Naive thymus-derived CD4-positive, alpha-beta T cell (primary cell): Measurements from ENCODE around the gene DCST1. TPM values are rescaled to one million over a fixed set of nuclear protein-coding genes. Genes with fewer than 3 reads are reported as not detected.

Experiments
- ATAC-seq: fragments of 150-1000 bp; cut with Tn5 transposase; 2 replicates; pipeline ENCODE4 v1.10.0; 2021; ENCODE audit warnings: mild to moderate bottlenecking, moderate library complexity
- CTCF ChIA-PET: fragments of 350-600 bp; sonication (Branson Sonifier 250); formaldehyde crosslinking; loops from one replicate; lab custom pipeline; 2021; ENCODE audit warnings: antibody characterized with exemption; lab: Charles Lee
- POLR2A ChIA-PET: fragments of 350-600 bp; sonication (Branson Sonifier 250); formaldehyde crosslinking; loops from one replicate; lab custom pipeline; 2021; ENCODE audit warnings: antibody characterized with exemption, inconsistent platforms; lab: Charles Lee
- DNase-seq, 9 donors: peaks; one replicate each; pipeline versions ENCODE4 v3.0.0 to v3.0.0-alpha.2; 2020 to 2022; ENCODE audit warnings: mixed read lengths in 1 of 9
- H3K27ac ChIP-seq: one replicate; pipeline ENCODE4 v1.7.0; 2013; ENCODE audit warnings: mild to moderate bottlenecking, low read depth, low read length, moderate library complexity
- H3K27me3 ChIP-seq, 2 donors: one replicate each; pipeline ENCODE4 v1.7.0; 2013; ENCODE audit warnings: low read length in 2 of 2, mild to moderate bottlenecking in 2 of 2, moderate library complexity in 2 of 2; ENCODE audit not compliant: control insufficient read depth in 2 of 2, insufficient read depth in 2 of 2
- H3K36me3 ChIP-seq, 3 experiments: 1 replicate in 2 of 3; 2 replicates in 1 of 3; pipeline ENCODE4 v1.7.0; 2013; ENCODE audit warnings: low read length in 3 of 3, mild to moderate bottlenecking in 3 of 3, moderate library complexity in 1 of 3; ENCODE audit not compliant: insufficient read depth in 3 of 3, control insufficient read depth in 2 of 3
- H3K4me1 ChIP-seq, 2 donors: one replicate each; pipeline ENCODE4 v1.7.0; 2013; ENCODE audit warnings: low read length in 2 of 2, mild to moderate bottlenecking in 2 of 2, moderate library complexity in 1 of 2; ENCODE audit not compliant: control insufficient read depth in 2 of 2, insufficient read depth in 2 of 2
- H3K4me3 ChIP-seq: 2 replicates; pipeline ENCODE4 v1.7.0; 2013; ENCODE audit warnings: mild to moderate bottlenecking, low read length
- H3K9me3 ChIP-seq, 3 experiments: 1 replicate in 2 of 3; 2 replicates in 1 of 3; pipeline ENCODE4 v1.7.0; 2013; ENCODE audit warnings: low read length in 3 of 3; ENCODE audit not compliant: control insufficient read depth in 2 of 3
- H3K27ac Mint-ChIP-seq, 9 donors: one replicate each; pipeline ENCODE4 v1.8.0; 2020 to 2022; ENCODE audit warnings: mixed read lengths in 9 of 9, mild to moderate bottlenecking in 8 of 9, moderate library complexity in 5 of 9, inconsistent platforms in 2 of 9
- H3K27me3 Mint-ChIP-seq, 5 donors: one replicate each; pipeline ENCODE4 v1.8.0; 2021 to 2022; ENCODE audit warnings: mixed read lengths in 5 of 5, mild to moderate bottlenecking in 1 of 5
- H3K36me3 Mint-ChIP-seq, 5 donors: one replicate each; pipeline ENCODE4 v1.8.0; 2020 to 2022; ENCODE audit warnings: mixed read lengths in 5 of 5, mild to moderate bottlenecking in 3 of 5, inconsistent platforms in 1 of 5
- H3K4me1 Mint-ChIP-seq, 7 donors: one replicate each; pipeline ENCODE4 v1.8.0; 2020 to 2022; ENCODE audit warnings: mixed read lengths in 7 of 7, mild to moderate bottlenecking in 3 of 7, inconsistent platforms in 1 of 7
- H3K4me3 Mint-ChIP-seq, 10 donors: one replicate each; pipeline ENCODE4 v1.8.0; 2020 to 2022; ENCODE audit warnings: mild to moderate bottlenecking in 10 of 10, mixed read lengths in 10 of 10, moderate library complexity in 6 of 10, inconsistent platforms in 2 of 10
- H3K9me3 Mint-ChIP-seq, 11 donors: one replicate each; pipeline ENCODE4 v1.8.0; 2020 to 2022; ENCODE audit warnings: mixed read lengths in 11 of 11, mild to moderate bottlenecking in 4 of 11, inconsistent platforms in 1 of 11, moderate library complexity in 1 of 11
- intact Hi-C, 2 donors: fragments of 100-400 bp; cut with micrococcal nuclease; formaldehyde crosslinking; loops; one replicate each; pipeline ENCODE4 v1.15.1; 2023
- polyA plus RNA-seq, 2 donors: library from polyadenylated mRNA; unstranded; fragments of 300-500 nt; fragmentation: Illumina TruSeq; gene quantifications; one replicate each; pipeline ENCODE4 v1.2.3, GENCODE V29; 2021
- total RNA-seq, 6 experiments: library from RNA in 5 of 6; stranded (reverse) in 5 of 6; gene quantifications; 1 replicate in 5 of 6; 2 replicates in 1 of 6; pipeline ENCODE4 v1.2.3 and lab custom pipeline; 2021 to 2026

DCST1 gene
- total and polyA plus RNA-seq, 7 experiments from 2014 or later, result 0.19 to 0.78 (median 0.42) TPM; not detected in 4

- ChIA-PET CTCF (interaction anchor here (1.2 to 3.4 kb wide), 2 partner anchors 15 to 20 kb away, joined by 4 to 25 read pairs; no protein-coding TSS in a partner anchor), POLR2A (interaction anchor here (0.7 to 1.6 kb wide), 2 partner anchors 9 to 58 kb away, joined by 3 to 4 read pairs; partner anchors contain the start of genes EFNA1 and EFNA3)
- Mint-ChIP-seq H3K9me3 (no peaks in the 10 kb centered on the region), H3K4me1 (peaks cover 21 to 51% (median 46%) of the 10 kb centered on the region in 7 donors), H3K4me3 (peak overlapping the region in 1 of 10 donors; percentile 77), H3K27ac (no peak overlapping the region), H3K27me3 (peaks cover 0 to 9% (median 0%) of the 10 kb centered on the region in 5 donors), H3K36me3 (peaks cover 0 to 11% (median 0%) of the 10 kb centered on the region in 5 donors)
- Histone ChIP-seq H3K36me3 (peaks cover 0 to 21% (median 0%) of the 10 kb centered on the region in 3 experiments), H3K27ac (no peak overlapping the region), H3K4me3 (no peak overlapping the region), H3K4me1 (peaks cover 8 to 16% of the 10 kb centered on the region in 2 donors), H3K27me3 (no peaks in the 10 kb centered on the region), H3K9me3 (no peaks in the 10 kb centered on the region)
- intact Hi-C loops, result loop anchor here (10.0 kb wide), 2 partner anchors 405 to 745 kb away; partner anchors contain the start of genes AQP10 (in 1 of the 2) and ATP8B2 (in 1 of the 2)
- DNase-seq (no peak), ATAC-seq (no peak)
These were observed 36.0 kb downstream of the DCST1 start for GRCh38 chr1:155069551-155070157.

- ChIA-PET POLR2A (interaction anchor here (0.7 to 1.6 kb wide), 4 partner anchors 8 to 30 kb away, joined by 3 to 4 read pairs (median 4); partner anchors contain the start of gene EFNA3), CTCF (interaction anchor here (0.6 to 3.4 kb wide), 6 partner anchors 9 to 139 kb away, joined by 3 to 25 read pairs (median 3); partner anchors contain the start of gene ADAM15)
- peak overlapping the region in 3 of 9 donors; percentile 26 to 64 (median 63) for H3K27ac Mint-ChIP-seq
- peaks cover 6 to 16% of the 10 kb centered on the region in 2 donors for H3K4me1 ChIP-seq
- DNase-seq (no peak), ATAC-seq (no peak)
- H3K36me3 ChIP-seq, result peaks cover 0 to 21% (median 0%) of the 10 kb centered on the region in 3 experiments
- peak overlapping the region; percentile 66 for H3K27ac ChIP-seq
- intact Hi-C loops, result no loop called here
- H3K36me3 Mint-ChIP-seq, result peaks cover 0 to 11% (median 0%) of the 10 kb centered on the region in 5 donors
- H3K4me3 ChIP-seq, result peak overlapping the region; percentile 56
- H3K9me3 ChIP-seq, result no peaks in the 10 kb centered on the region
- peaks cover 17 to 48% (median 42%) of the 10 kb centered on the region in 7 donors for H3K4me1 Mint-ChIP-seq
- peaks cover 0 to 9% (median 0%) of the 10 kb centered on the region in 5 donors for H3K27me3 Mint-ChIP-seq
- H3K27me3 ChIP-seq, result no peaks in the 10 kb centered on the region
- H3K4me3 Mint-ChIP-seq, result peak overlapping the region in 8 of 10 donors; percentile 53 to 77 (median 58)
- no peaks in the 10 kb centered on the region for H3K9me3 Mint-ChIP-seq
These were observed 36.6 kb downstream of the DCST1 start for GRCh38 chr1:155070158-155070621.

GRCh38 chr1:155070721-155071569 lies 37.3 kb downstream of the DCST1 start:
- Mint-ChIP-seq H3K27ac (peak overlapping the region in 7 of 9 donors; percentile 43 to 86 (median 64)), H3K4me3 (peak overlapping the region; percentile 53 to 77 (median 58)), H3K4me1 (peaks cover 17 to 50% (median 42%) of the 10 kb centered on the region in 7 donors), H3K36me3 (peaks cover 0 to 11% (median 0%) of the 10 kb centered on the region in 5 donors), H3K9me3 (no peaks in the 10 kb centered on the region), H3K27me3 (peaks cover 0 to 9% (median 0%) of the 10 kb centered on the region in 5 donors)
- ChIA-PET POLR2A (interaction anchor here (0.7 to 1.6 kb wide), 4 partner anchors 8 to 31 kb away, joined by 3 to 4 read pairs (median 4); partner anchors contain the start of gene EFNA3), CTCF (interaction anchor here (0.6 to 3.4 kb wide), 6 partner anchors 9 to 140 kb away, joined by 3 to 25 read pairs (median 3); partner anchors contain the start of gene ADAM15)
- intact Hi-C loops, result loop anchor here (1.0 kb wide), 3 partner anchors 8 to 14 kb away; partner anchors contain the start of gene EFNA4 (in 1 of the 2)
- H3K4me3 ChIP-seq, result peak overlapping the region; percentile 56
- H3K27me3 ChIP-seq, result no peaks in the 10 kb centered on the region
- DNase-seq (peak; percentile 64 to 85 (median 79)), ATAC-seq (peak; percentile 98)
- H3K9me3 ChIP-seq, result no peaks in the 10 kb centered on the region
- peak overlapping the region; percentile 66 for H3K27ac ChIP-seq
- H3K4me1 ChIP-seq, result peaks cover 6 to 16% of the 10 kb centered on the region in 2 donors
- peaks cover 0 to 21% (median 0%) of the 10 kb centered on the region in 3 experiments for H3K36me3 ChIP-seq

DNA sequence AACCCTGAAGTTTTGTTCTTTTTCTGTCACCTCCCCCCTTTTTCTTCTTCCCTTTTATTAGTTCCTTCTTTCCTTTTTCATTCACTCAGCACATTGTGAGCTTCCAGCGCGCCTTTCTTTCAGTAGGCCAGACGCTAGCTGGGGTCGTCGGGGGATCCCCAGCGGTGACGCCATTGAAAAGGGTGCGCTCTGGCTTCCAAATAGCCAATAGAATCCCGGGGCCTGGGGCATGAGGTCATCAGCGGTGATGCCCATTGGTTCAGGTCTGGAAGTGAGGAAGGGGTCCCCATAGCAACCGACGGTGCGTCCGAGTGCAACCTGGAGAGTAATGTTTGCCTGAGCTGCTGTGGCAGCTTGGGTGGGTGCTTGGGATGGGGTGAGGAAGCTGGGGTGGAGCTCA lies 38.1 kb downstream of the DCST1 start:
- intact Hi-C loops, result loop anchor here (1.0 kb wide), 3 partner anchors 8 to 14 kb away; partner anchors contain the start of gene EFNA4 (in 1 of the 2)
- ChIA-PET CTCF (interaction anchor here (1.4 to 3.4 kb wide), 2 partner anchors 13 to 27 kb away, joined by 5 to 25 read pairs; no protein-coding TSS in a partner anchor), POLR2A (interaction anchor here (0.7 to 1.0 kb wide), 3 partner anchors 8 to 12 kb away, joined by 3 to 4 read pairs (median 3); partner anchors contain the start of gene EFNA4)
- Histone ChIP-seq H3K4me1 (peaks cover 6 to 16% of the 10 kb centered on the region in 2 donors), H3K27me3 (no peaks in the 10 kb centered on the region), H3K36me3 (peaks cover 0 to 15% (median 0%) of the 10 kb centered on the region in 3 experiments), H3K9me3 (no peaks in the 10 kb centered on the region), H3K4me3 (no peak overlapping the region), H3K27ac (peak overlapping the region; percentile 66)
- Mint-ChIP-seq H3K4me1 (peaks cover 17 to 47% (median 40%) of the 10 kb centered on the region in 7 donors), H3K4me3 (peak overlapping the region in 9 of 10 donors; percentile 54 to 77 (median 58)), H3K27ac (peak overlapping the region in 6 of 9 donors; percentile 63 to 86 (median 70)), H3K27me3 (peaks cover 0 to 9% (median 0%) of the 10 kb centered on the region in 5 donors), H3K9me3 (no peaks in the 10 kb centered on the region), H3K36me3 (peaks cover 0 to 8% (median 0%) of the 10 kb centered on the region in 5 donors)
- peak in 1 of 9 donors; percentile 8 for DNase-seq
- ATAC-seq, result no peak

DNA sequence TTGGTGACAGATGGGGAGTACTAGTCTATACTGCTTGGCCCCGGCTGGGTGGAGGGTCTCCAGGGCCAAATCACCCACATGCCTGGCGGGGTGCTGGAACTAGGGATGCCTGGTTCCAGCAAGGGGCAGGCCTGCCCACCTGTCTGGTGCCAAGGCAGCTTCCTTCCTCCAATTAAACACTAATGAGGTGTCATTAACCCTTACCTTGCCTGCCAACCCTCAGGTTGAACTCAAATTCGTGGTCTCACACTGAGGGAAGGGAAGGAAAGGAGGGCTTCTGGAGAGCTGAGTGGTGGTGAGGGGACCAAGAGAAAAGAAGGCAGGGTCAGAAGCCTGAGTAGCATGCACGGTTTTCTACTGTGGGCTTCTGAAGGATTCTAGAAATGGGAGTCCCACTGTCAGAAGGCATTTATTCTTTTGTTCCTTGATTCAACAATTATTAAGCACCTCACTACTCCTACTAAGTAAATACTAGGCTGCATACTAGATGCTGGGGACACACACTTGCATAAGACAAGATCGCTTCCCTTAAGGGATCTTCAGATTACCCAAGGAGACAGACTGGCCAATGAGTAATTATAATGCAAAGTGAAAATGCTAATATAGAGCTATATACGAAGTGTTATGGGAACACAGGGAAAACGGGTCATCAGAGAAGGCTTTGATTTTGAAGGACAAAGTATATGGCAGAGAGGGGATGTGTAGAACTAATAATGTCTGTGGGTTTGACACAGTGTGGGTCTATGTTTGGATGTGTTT lies 39.1 kb downstream of the DCST1 start:
- peaks cover 0 to 7% (median 0%) of the 10 kb centered on the region in 3 experiments for H3K36me3 ChIP-seq
- H3K4me1 ChIP-seq, result peaks cover 6 to 16% of the 10 kb centered on the region in 2 donors
- H3K36me3 Mint-ChIP-seq, result peaks cover 0 to 5% (median 0%) of the 10 kb centered on the region in 5 donors
- H3K27me3 Mint-ChIP-seq, result peaks cover 0 to 13% (median 0%) of the 10 kb centered on the region in 5 donors
- H3K9me3 ChIP-seq, result no peaks in the 10 kb centered on the region
- no peaks in the 10 kb centered on the region for H3K27me3 ChIP-seq
- H3K9me3 Mint-ChIP-seq, result no peaks in the 10 kb centered on the region
- POLR2A ChIA-PET, result interaction anchor here (1.0 to 1.1 kb wide), 2 partner anchors 11 to 12 kb away, joined by 3 to 6 read pairs; no protein-coding TSS in a partner anchor
- no peak for ATAC-seq
- peaks cover 17 to 57% (median 45%) of the 10 kb centered on the region in 7 donors for H3K4me1 Mint-ChIP-seq
- intact Hi-C loops, result no loop called here
- no peak overlapping the region for H3K27ac ChIP-seq
- H3K4me3 Mint-ChIP-seq, result peak overlapping the region in 5 of 10 donors; percentile 12 to 70 (median 16)
- DNase-seq, result no peak
- no peak overlapping the region for H3K4me3 ChIP-seq
- CTCF ChIA-PET, result interaction anchor here (1.4 kb wide), 1 partner anchor 28 kb away, joined by 5 read pairs; no protein-coding TSS in a partner anchor
- peak overlapping the region in 3 of 9 donors; percentile 3 to 60 (median 32) for H3K27ac Mint-ChIP-seq
